HepG2 (cell line): ENCODE data around the gene SLC16A3.

Source experiments
- ATF3 ChIP-seq: sonication (generic); formaldehyde crosslinking; IDR thresholded peaks from 2 replicates; pipeline ENCODE4 v1.4.0; 2020; ENCODE audit warnings: missing genetic modification reagents
- FOXK2 ChIP-seq: fragments of 450-650 bp; IDR thresholded peaks from 2 replicates; pipeline ENCODE4 v1.6.1; 2016
- HHEX ChIP-seq: IDR thresholded peaks from 2 replicates; pipeline ENCODE4 v1.6.1; 2016; ENCODE audit warnings: control low read depth
- KDM5A ChIP-seq: fragments of 200-600 bp; sonication (generic); IDR thresholded peaks from 2 replicates; pipeline ENCODE4 v1.7.0; 2018; ENCODE audit warnings: antibody characterized with exemption, mild to moderate bottlenecking, low read length, borderline replicate concordance
- MAF1 ChIP-seq: sonication (generic); formaldehyde crosslinking; IDR thresholded peaks from 2 replicates; pipeline ENCODE4 v1.5.0; 2020; ENCODE audit warnings: missing genetic modification reagents, borderline replicate concordance
- RAD21 ChIP-seq: fragments of 450-650 bp; formaldehyde crosslinking; IDR thresholded peaks from 2 replicates; pipeline ENCODE4 v1.5.0; 2020; ENCODE audit warnings: mild to moderate bottlenecking
- SYNCRIP ChIP-seq: fragments of 200-400 bp; formaldehyde crosslinking; IDR thresholded peaks from 2 replicates; pipeline ENCODE4 v1.6.1; 2018; ENCODE audit warnings: mild to moderate bottlenecking, low read depth, low read length; ENCODE audit not compliant: insufficient read depth
- ZBTB49 ChIP-seq: sonication (generic); formaldehyde crosslinking; IDR thresholded peaks from 2 replicates; pipeline ENCODE4 v1.4.0; 2020; ENCODE audit warnings: missing genetic modification reagents, borderline replicate concordance

DNA sequence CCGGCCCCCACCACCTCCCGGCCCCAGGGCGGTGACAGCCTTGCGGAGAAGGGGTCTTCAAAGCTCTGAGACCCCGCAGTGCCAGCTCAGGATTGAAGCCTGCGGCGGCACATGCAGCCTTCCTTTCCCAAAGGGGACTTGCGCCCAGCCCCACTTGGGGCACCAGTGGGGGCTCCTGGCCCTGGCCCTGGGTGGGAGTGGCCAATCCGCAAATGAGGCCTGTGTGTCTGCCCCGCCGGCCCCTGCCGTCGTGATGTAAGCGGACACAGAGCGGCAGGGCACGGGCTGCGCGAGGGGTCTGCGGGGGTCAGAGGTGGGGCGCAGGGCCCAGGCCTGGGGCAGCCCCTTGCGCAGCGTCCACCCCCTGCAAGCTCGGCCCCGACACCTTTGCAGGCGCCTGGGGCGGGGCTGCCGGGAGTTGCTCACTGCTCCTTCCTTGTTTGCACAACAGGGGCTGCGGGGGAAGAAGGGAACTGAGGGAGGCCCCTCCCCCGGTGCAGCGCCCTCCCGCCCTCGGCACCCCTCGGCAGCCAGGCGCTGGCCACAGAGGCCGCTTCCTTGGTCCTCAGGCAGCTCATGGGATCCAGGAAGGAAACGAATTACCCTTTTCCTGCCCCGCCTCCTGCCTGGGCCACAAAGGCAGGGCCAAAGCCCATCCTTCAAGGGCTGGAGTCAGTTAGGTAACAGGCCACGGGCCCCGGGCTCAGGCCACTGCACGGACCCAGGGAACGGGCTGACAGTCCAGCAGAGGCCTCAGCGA, 2.9 kb downstream of the SLC16A3 start:
- TF ChIP-seq HHEX (CRISPR knock-in tag) (no peak), SYNCRIP (no peak), KDM5A (peak; percentile 33; the same call in 1 of the 2 replicates), RAD21 (CRISPR knock-in tag) (peak; percentile 37; the same call in 1 of the 2 replicates), ATF3 (CRISPR knock-in tag) (no peak; the same call in 1 of the 2 replicates), ZBTB49 (CRISPR knock-in tag) (no peak), MAF1 (0 out of 2 replicates have a peak, but pooled peaks have one; percentile 86), FOXK2 (no peak)
